ENCODE data around the gene SORCS3. TPM values are rescaled to one million over a fixed set of nuclear protein-coding genes. Genes with fewer than 3 reads are reported as not detected.
A peak's percentile ranks its signal among the peaks of the same experiment; 100 is the strongest.

The SORCS3 gene
- total RNA-seq, 1 donor: 0.27 TPM

DNA sequence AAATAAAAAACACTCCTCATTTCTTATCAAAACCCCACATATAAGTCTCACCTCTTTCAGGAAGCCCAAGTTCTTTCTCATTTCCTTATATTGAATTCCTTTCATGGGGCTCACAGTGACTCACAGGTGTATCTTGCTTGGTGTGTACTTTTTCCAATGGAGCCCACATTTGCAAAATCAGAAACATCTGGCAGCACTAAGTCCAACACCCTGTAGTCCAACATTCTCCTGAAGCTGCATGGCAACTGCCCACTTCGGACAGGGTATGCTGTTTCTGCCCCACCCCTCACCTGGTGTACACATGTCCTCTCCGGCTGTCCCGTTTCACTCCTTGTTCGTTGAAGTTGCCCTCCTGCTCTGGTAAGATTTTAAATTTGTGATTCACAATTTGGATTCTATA lies 544.1 kb downstream of the SORCS3 start:
- no peak overlapping the region for H3K4me3 ChIP-seq (ENCODE audit: low read depth, low read length)
- TF ChIP-seq, protein P1, sequence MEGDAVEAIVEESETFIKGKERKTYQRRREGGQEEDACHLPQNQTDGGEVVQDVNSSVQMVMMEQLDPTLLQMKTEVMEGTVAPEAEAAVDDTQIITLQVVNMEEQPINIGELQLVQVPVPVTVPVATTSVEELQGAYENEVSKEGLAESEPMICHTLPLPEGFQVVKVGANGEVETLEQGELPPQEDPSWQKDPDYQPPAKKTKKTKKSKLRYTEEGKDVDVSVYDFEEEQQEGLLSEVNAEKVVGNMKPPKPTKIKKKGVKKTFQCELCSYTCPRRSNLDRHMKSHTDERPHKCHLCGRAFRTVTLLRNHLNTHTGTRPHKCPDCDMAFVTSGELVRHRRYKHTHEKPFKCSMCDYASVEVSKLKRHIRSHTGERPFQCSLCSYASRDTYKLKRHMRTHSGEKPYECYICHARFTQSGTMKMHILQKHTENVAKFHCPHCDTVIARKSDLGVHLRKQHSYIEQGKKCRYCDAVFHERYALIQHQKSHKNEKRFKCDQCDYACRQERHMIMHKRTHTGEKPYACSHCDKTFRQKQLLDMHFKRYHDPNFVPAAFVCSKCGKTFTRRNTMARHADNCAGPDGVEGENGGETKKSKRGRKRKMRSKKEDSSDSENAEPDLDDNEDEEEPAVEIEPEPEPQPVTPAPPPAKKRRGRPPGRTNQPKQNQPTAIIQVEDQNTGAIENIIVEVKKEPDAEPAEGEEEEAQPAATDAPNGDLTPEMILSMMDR (IDR thresholded peaks at IDR 0.05; ENCODE audit: insufficient read depth, low read length): no peak
- peak; percentile 16 for DNase-seq (ENCODE audit: low read depth)

GRCh38 chr10:105187243-105187642 lies 546.2 kb downstream of the SORCS3 start:
- H3K4me3 ChIP-seq (ENCODE audit: low read depth, low read length): no peak overlapping the region
- DNase-seq (ENCODE audit: low read depth): no peak
- TF ChIP-seq, protein P1 (IDR thresholded peaks at IDR 0.05; ENCODE audit: insufficient read depth, low read length): no peak

DNA sequence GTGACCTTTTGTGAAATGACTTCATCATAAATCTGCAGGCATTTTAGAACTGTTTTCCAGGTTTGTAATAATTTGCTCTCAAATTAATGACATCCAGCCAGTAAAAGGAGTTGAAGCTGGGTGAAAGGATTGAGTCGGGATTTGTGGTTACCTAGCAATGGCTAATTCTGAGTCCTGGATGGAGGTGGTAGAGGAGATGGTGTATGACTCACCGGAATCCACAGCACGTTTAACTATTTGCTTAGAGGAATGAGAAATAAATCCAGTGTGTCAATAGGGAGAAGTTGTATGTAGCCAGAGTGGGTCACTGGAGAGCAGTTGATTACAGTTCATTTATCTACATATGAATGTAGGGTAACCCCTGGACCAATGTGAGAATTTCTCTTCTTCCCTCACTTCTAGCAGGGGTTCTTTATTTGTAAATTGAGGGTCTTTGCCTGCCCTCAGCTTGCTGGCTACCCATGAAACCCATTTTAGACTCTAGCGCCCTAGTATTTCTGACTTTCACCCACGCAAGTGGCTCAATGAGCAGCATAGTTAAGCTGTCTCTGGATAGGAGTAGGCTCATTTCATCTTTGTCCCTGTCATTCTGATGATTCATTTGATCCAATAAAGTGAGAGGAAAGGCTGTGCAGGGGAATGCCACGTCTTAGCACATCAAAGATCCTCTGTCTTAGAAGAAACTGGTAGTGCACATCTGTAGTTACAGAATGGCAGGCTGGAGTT lies 547.8 kb downstream of the SORCS3 start:
- peak; percentile 46 for DNase-seq (ENCODE audit: low read depth)
- no peak overlapping the region for H3K4me3 ChIP-seq (ENCODE audit: low read depth, low read length)
- TF ChIP-seq, protein P1 (IDR thresholded peaks at IDR 0.05; ENCODE audit: insufficient read depth, low read length): no peak

GRCh38 chr10:105189463-105189800 lies 548.3 kb downstream of the SORCS3 start:
- H3K4me3 ChIP-seq (ENCODE audit: low read depth, low read length): no peak overlapping the region
- TF ChIP-seq, protein P1 (IDR thresholded peaks at IDR 0.05; ENCODE audit: insufficient read depth, low read length): no peak
- DNase-seq (ENCODE audit: low read depth): peak; percentile 12

DNA sequence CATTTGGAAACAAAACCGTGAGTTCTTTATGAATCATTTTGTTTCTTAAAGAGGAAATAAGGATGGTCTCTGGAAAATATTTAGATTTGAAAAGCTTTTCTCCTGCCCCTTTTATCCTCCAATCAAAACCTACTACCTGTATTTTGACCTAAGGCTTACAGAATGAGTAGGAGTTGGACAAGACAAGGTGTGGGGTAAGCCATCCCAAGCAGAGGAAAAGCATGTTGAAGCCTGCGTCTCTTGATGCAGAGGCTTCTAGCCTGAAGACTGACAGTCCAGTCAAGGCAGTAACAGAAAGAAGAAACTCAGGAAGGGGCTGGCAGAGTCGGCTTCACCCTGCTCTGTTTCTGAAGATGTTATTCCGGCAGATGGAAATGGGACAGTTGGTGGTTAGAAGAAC lies 551.1 kb downstream of the SORCS3 start:
- TF ChIP-seq, protein P1 (IDR thresholded peaks at IDR 0.05; ENCODE audit: insufficient read depth, low read length): no peak
- no peak for DNase-seq (ENCODE audit: low read depth)

DNA sequence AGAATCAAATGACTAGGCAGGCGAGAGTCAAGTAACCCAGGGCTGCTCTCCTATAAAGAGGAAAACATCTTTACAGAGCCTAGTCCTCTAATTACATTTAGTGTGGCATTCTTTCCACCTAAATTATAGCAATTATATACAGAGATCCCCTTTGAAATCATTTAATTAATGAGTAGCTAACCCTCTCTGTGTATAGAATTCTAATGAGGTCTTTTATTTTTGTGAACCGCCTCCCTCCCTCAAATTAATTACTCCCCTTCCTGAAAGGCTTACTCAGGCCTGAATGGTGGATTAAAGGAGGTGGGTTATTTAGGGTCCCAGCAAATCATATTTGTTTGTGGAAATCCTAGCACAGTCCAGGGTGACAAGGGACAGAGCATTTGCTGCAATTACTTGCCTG lies 551.8 kb downstream of the SORCS3 start:
- TF ChIP-seq, protein P1 (IDR thresholded peaks at IDR 0.05; ENCODE audit: insufficient read depth, low read length): no peak
- no peak for DNase-seq (ENCODE audit: low read depth)
- no peak overlapping the region for H3K4me3 ChIP-seq (ENCODE audit: low read depth, low read length)

More for the DNA sequence above, 551.1 kb downstream of the SORCS3 start:
- H3K4me3 ChIP-seq (ENCODE audit: low read depth, low read length): no peak overlapping the region

DNA sequence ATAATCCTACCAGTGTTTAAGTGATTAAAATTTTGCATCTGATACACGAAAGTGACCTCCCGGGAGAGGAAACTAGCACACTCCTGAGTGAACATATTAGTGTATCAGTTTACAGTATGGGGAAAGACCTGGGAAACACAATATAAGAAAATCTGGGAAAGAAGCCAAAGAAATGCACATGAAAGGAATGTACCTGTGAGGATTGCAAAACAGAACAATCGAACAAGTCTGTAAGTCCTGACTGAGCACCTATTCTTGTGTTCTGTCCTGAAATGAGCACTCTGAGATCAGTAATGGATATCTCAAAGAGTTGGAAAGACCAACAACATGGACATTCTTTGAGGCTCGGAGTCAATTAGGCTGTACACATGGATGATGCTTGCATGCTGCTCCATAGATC lies 554.7 kb downstream of the SORCS3 start:
- H3K4me3 ChIP-seq (ENCODE audit: low read depth, low read length): no peak overlapping the region
- TF ChIP-seq, protein P1 (IDR thresholded peaks at IDR 0.05; ENCODE audit: insufficient read depth, low read length): no peak
- no peak for DNase-seq (ENCODE audit: low read depth)

All from fibroblast of the aortic adventitia (primary cell).